HTR-8/SVneo (cell line): Measurements from ENCODE around the gene PSME1.

Source experiments
- DNase-seq: peaks from one replicate; pipeline ENCODE4 v3.0.0; 2011; ENCODE audit warnings: low spot score, mixed read lengths; ENCODE audit not compliant: insufficient read length
- FAIRE-seq: peaks from 2 replicates; lab custom pipeline; 2011; peaks lifted over from hg19 to GRCh38; lab: Jason Lieb, UNC

PSME1 gene

GRCh38 chr14:24184104-24184970, 48.3 kb downstream of the PSME1 start:
- no peak for DNase-seq
- FAIRE-seq: no peak

GRCh38 chr14:24185026-24185425, 49.0 kb downstream of the PSME1 start:
- FAIRE-seq (no peak), DNase-seq (no peak)

GRCh38 chr14:24185741-24186140, 49.7 kb downstream of the PSME1 start:
- no peak for DNase-seq
- no peak for FAIRE-seq

- no peak for DNase-seq
- FAIRE-seq: no peak
Measured at GRCh38 chr14:24186831-24187538, 51.0 kb downstream of the PSME1 start.

GRCh38 chr14:24187539-24187915, 51.5 kb downstream of the PSME1 start:
- DNase-seq (no peak), FAIRE-seq (no peak)
